Esophagus muscularis mucosa (tissue), 4 donors: ENCODE data around the gene CTPS2. TPM values are rescaled to one million over a fixed set of nuclear protein-coding genes. Genes with fewer than 3 reads are reported as not detected.
"Not testable (repeated sequence)": the region's sequence is repeated elsewhere in the genome, so short reads cannot be mapped to it uniquely, and the experiment has no call there.

Experiments
- DNase-seq: peaks from one replicate; pipeline ENCODE4 v3.0.0-alpha.2; 2017; ENCODE audit errors: extremely low spot score
- H3K27ac ChIP-seq, 4 donors: fragments of 200-600 bp; sonication (generic); replicated peaks in 1 of 4; 1 replicate in 3 of 4; 2 replicates in 1 of 4; pipeline ENCODE4 v1.5.1; 2016 to 2019; ENCODE audit warnings: mild to moderate bottlenecking in 1 of 4
- H3K27me3 ChIP-seq, 4 donors: fragments of 200-600 bp; sonication (generic); one replicate each; pipeline versions ENCODE4 v1.5.1 to v1.6.0; 2016 to 2019
- H3K36me3 ChIP-seq, 4 donors: fragments of 200-600 bp; sonication (generic); one replicate each; pipeline ENCODE4 v1.5.1; 2016 to 2019
- H3K4me1 ChIP-seq, 4 donors: fragments of 200-600 bp; sonication (generic); one replicate each; pipeline ENCODE4 v1.5.1; 2016 to 2019
- H3K4me3 ChIP-seq, 4 donors: fragments of 200-600 bp; sonication (generic); 1 replicate in 2 of 4; 2 replicates in 2 of 4; pipeline ENCODE4 v1.5.1; 2016 to 2019; ENCODE audit warnings: mild to moderate bottlenecking in 4 of 4, moderate library complexity in 1 of 4
- H3K9me3 ChIP-seq, 4 donors: fragments of 200-600 bp; sonication (generic); 1 replicate in 3 of 4; 2 replicates in 1 of 4; pipeline ENCODE4 v1.5.1; 2016 to 2019
- CTCF ChIP-seq, 3 experiments: fragments of 200-600 bp in 2 of 3; fragments of 450-650 bp in 1 of 3; sonication (generic) in 2 of 3; IDR thresholded peaks; one replicate each; pipeline ENCODE4 v1.5.1; 2017 to 2019; ENCODE audit warnings: antibody characterized with exemption in 3 of 3, mild to moderate bottlenecking in 2 of 3, moderate library complexity in 1 of 3
- EP300 ChIP-seq: sonication (generic); formaldehyde crosslinking; IDR thresholded peaks from one replicate; pipeline ENCODE4 v1.6.1; 2017; ENCODE audit warnings: antibody characterized with exemption
- POLR2A ChIP-seq: fragments of 450-650 bp; IDR thresholded peaks from one replicate; pipeline ENCODE4 v1.6.1; 2017; ENCODE audit warnings: antibody characterized with exemption, moderate library complexity, mild to moderate bottlenecking, low read depth
- POLR2AphosphoS5 ChIP-seq, 2 donors: sonication (generic); formaldehyde crosslinking; IDR thresholded peaks; one replicate each; pipeline ENCODE4 v1.6.1; 2017; ENCODE audit warnings: antibody characterized with exemption in 2 of 2
- WGBS: methylation state at CpG from one replicate; pipeline ENCODE4 v1.1.5; 2018; 5-methylcytosine and 5-hydroxymethylcytosine counted together
- intact Hi-C: fragments of 100-400 bp; cut with DNase I; formaldehyde crosslinking; loops from one replicate; pipeline ENCODE4 v1.15.1; 2023
- total RNA-seq, 4 donors: library from RNA; depleted of rRNA; stranded (reverse); fragments of >200 nt; gene quantifications; one replicate each; pipeline versions ENCODE4 v1.1.0 to v1.2.1, GENCODE V29; 2016

Gene CTPS2
- total RNA-seq, 4 donors from 2014 or later, result 9.8 to 18.3 (median 13.7) TPM

- no peak for DNase-seq
- peaks cover 0 to 18% (median 7%) of the 10 kb centered on the region in 4 donors for H3K36me3 ChIP-seq
- WGBS, result 58% methylated on average over 4 of the region's 4 CpGs
Measured at GRCh38 chrX:16633754-16634153, 78.7 kb downstream of the CTPS2 start.

GRCh38 chrX:16629909-16630308 is 82.6 kb downstream of the CTPS2 start:
- H3K36me3 ChIP-seq, result peaks cover 0 to 8% (median 2%) of the 10 kb centered on the region in 4 donors
- no peak overlapping the region for H3K4me3 ChIP-seq
- H3K27me3 ChIP-seq, result no peaks in the 10 kb centered on the region
- no peak overlapping the region for H3K27ac ChIP-seq
- 52% methylated on average over 4 of the region's 4 CpGs for WGBS
- no peaks in the 10 kb centered on the region for H3K4me1 ChIP-seq
- DNase-seq, result no peak
- no peaks in the 10 kb centered on the region for H3K9me3 ChIP-seq
- TF ChIP-seq EP300 (no peak), POLR2AphosphoS5 (IDR thresholded peaks at IDR 0.05) (no peak), POLR2A (no peak), CTCF (IDR thresholded peaks at IDR 0.05) (no peak)
- intact Hi-C loops, result no loop called here

More at GRCh38 chrX:16633754-16634153, 78.7 kb downstream of the CTPS2 start:
- Histone ChIP-seq H3K27ac (no peak overlapping the region), H3K27me3 (no peaks in the 10 kb centered on the region), H3K4me3 (no peak overlapping the region), H3K4me1 (no peaks in the 10 kb centered on the region), H3K9me3 (no peaks in the 10 kb centered on the region)
- TF ChIP-seq POLR2A (no peak), EP300 (no peak), CTCF (IDR thresholded peaks at IDR 0.05) (no peak), POLR2AphosphoS5 (IDR thresholded peaks at IDR 0.05) (no peak)
- intact Hi-C loops, result no loop called here

- Histone ChIP-seq H3K36me3 (peaks cover 0 to 8% (median 2%) of the 10 kb centered on the region in 4 donors), H3K4me3 (no peak overlapping the region), H3K4me1 (no peaks in the 10 kb centered on the region), H3K27me3 (no peaks in the 10 kb centered on the region), H3K27ac (no peak overlapping the region), H3K9me3 (no peaks in the 10 kb centered on the region)
- TF ChIP-seq CTCF (IDR thresholded peaks at IDR 0.05) (no peak), POLR2AphosphoS5 (IDR thresholded peaks at IDR 0.05) (no peak), EP300 (no peak), POLR2A (no peak)
- intact Hi-C loops, result no loop called here
- 62% methylated on average over 17 of the region's 17 CpGs for WGBS
- no peak for DNase-seq
Measured at GRCh38 chrX:16628946-16629595, 83.4 kb downstream of the CTPS2 start.

GRCh38 chrX:16628511-16628910 is 84.0 kb downstream of the CTPS2 start:
- H3K27ac ChIP-seq, intact Hi-C loops, H3K36me3 ChIP-seq, H3K4me1 ChIP-seq, H3K27me3 ChIP-seq, H3K4me3 ChIP-seq, DNase-seq, H3K9me3 ChIP-seq: not testable (repeated sequence)
- whole genome bisulfite sequencing, result 66% methylated on average over 6 of the region's 6 CpGs

GRCh38 chrX:16619024-16619423 is 93.4 kb downstream of the CTPS2 start:
- DNase-seq, result no peak
- no peak overlapping the region for H3K27ac ChIP-seq
- intact Hi-C loops, result no loop called here
- peaks cover 0 to 24% (median 4%) of the 10 kb centered on the region in 4 donors for H3K36me3 ChIP-seq
- H3K9me3 ChIP-seq, result no peaks in the 10 kb centered on the region
- H3K4me3 ChIP-seq, result no peak overlapping the region
- WGBS, result 85% methylated on average over 2 of the region's 2 CpGs
- TF ChIP-seq POLR2A (no peak), EP300 (no peak), POLR2AphosphoS5 (IDR thresholded peaks at IDR 0.05) (no peak), CTCF (IDR thresholded peaks at IDR 0.05) (no peak)
- no peaks in the 10 kb centered on the region for H3K27me3 ChIP-seq
- H3K4me1 ChIP-seq, result no peaks in the 10 kb centered on the region
